Testis (tissue), 2 donors: Measurements from ENCODE around the gene ASXL3.

Experiments
- POLR2A ChIP-seq: fragments of 450-650 bp; IDR thresholded peaks from one replicate; pipeline ENCODE4 v1.6.1; 2017; ENCODE audit warnings: antibody characterized with exemption, mild to moderate bottlenecking, moderate library complexity
- TF ChIP-seq, protein P1 (sequence below), 3 experiments: fragments of 450-650 bp in 2 of 3; fragments of 200-600 bp in 1 of 3; sonication (generic) in 1 of 3; IDR thresholded peaks; one replicate each; pipeline ENCODE4 v1.5.1; 2016 to 2019; ENCODE audit warnings: antibody characterized with exemption in 3 of 3, mild to moderate bottlenecking in 2 of 3, moderate library complexity in 1 of 3

DNA sequence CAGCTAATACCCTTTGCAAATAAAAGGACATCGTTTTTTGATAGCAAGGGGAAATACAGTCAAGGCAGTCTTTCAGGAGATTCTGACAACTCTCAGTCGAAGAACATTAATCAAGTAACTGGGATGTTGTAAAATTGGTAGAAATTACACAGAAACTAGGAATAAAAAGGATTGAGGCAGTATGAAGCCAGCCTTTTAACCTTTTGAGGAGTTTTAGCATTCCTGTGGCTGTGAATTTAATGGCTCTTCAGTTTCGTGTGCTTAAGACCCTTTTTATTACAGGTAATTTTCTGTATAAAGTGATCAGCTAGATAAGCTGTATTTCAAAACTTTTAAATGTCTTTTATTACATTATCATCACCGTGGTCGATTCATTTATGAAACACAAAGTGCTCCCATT, 91.6 kb downstream of the ASXL3 start:
- TF ChIP-seq, protein P1, sequence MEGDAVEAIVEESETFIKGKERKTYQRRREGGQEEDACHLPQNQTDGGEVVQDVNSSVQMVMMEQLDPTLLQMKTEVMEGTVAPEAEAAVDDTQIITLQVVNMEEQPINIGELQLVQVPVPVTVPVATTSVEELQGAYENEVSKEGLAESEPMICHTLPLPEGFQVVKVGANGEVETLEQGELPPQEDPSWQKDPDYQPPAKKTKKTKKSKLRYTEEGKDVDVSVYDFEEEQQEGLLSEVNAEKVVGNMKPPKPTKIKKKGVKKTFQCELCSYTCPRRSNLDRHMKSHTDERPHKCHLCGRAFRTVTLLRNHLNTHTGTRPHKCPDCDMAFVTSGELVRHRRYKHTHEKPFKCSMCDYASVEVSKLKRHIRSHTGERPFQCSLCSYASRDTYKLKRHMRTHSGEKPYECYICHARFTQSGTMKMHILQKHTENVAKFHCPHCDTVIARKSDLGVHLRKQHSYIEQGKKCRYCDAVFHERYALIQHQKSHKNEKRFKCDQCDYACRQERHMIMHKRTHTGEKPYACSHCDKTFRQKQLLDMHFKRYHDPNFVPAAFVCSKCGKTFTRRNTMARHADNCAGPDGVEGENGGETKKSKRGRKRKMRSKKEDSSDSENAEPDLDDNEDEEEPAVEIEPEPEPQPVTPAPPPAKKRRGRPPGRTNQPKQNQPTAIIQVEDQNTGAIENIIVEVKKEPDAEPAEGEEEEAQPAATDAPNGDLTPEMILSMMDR (IDR thresholded peaks at IDR 0.05) = no peak
- no peak for TF ChIP-seq POLR2A
